Osteoblast (primary cell): Measurements from ENCODE around the gene DYRK4. TPM values are rescaled to one million over a fixed set of nuclear protein-coding genes. Genes with fewer than 3 reads are reported as not detected.

Experiments used
- DNase-seq: peaks from one replicate; pipeline ENCODE4 v3.0.0; 2011; ENCODE audit warnings: low spot score, mixed read lengths; ENCODE audit not compliant: insufficient read length; ENCODE audit errors: missing footprints
- H2AFZ ChIP-seq: 2 replicates; pipeline ENCODE4 v1.6.0; 2011; ENCODE audit warnings: mild to moderate bottlenecking, low read length
- H3K27ac ChIP-seq: 2 replicates; pipeline ENCODE4 v1.5.1; 2011; ENCODE audit warnings: mild to moderate bottlenecking, low read depth, low read length, moderate library complexity
- H3K27me3 ChIP-seq: 2 replicates; pipeline ENCODE4 v1.6.0; 2012; ENCODE audit warnings: mild to moderate bottlenecking, control low read depth, inconsistent platforms, low read length, moderate library complexity; ENCODE audit not compliant: insufficient read depth
- H3K36me3 ChIP-seq: 2 replicates; pipeline ENCODE4 v1.5.1; 2011; ENCODE audit warnings: mild to moderate bottlenecking, low read length, control low read depth, moderate library complexity; ENCODE audit not compliant: insufficient read depth
- H3K4me1 ChIP-seq: 2 replicates; pipeline ENCODE4 v1.5.1; 2011; ENCODE audit warnings: mild to moderate bottlenecking, low read length, control low read depth, moderate library complexity; ENCODE audit not compliant: insufficient read depth
- H3K4me2 ChIP-seq: 2 replicates; pipeline ENCODE4 v1.6.0; 2011; ENCODE audit warnings: mild to moderate bottlenecking, low read length; ENCODE audit not compliant: insufficient read depth
- H3K4me3 ChIP-seq: fragments of 200-600 bp; sonication (generic); 3 replicates; pipeline ENCODE4 v1.5.1; 2012; ENCODE audit warnings: mild to moderate bottlenecking, low read length, inconsistent platforms; ENCODE audit not compliant: insufficient read depth
- H3K79me2 ChIP-seq: 2 replicates; pipeline ENCODE4 v1.6.0; 2012; ENCODE audit warnings: mild to moderate bottlenecking, low read length, control low read depth, inconsistent platforms; ENCODE audit not compliant: insufficient read depth
- H3K9me3 ChIP-seq: 2 replicates; pipeline ENCODE4 v1.5.1; 2011; ENCODE audit warnings: low read depth, low read length, control low read depth
- H4K20me1 ChIP-seq: 2 replicates; pipeline ENCODE4 v1.6.0; 2012; ENCODE audit warnings: mild to moderate bottlenecking, low read length, control low read depth; ENCODE audit not compliant: insufficient read depth
- total RNA-seq: library from RNA; depleted of rRNA; stranded (reverse); fragments of >200 nt; gene quantifications from 2 replicates; pipeline ENCODE4 v1.2.3, GENCODE V29; 2012
- TF ChIP-seq, protein P1 (sequence below): IDR thresholded peaks from 2 replicates; pipeline ENCODE4 v1.5.1; 2011; ENCODE audit warnings: mild to moderate bottlenecking, low read depth, low read length, moderate library complexity; ENCODE audit errors: extremely low read depth

Gene DYRK4
- total RNA-seq, 1 donor = 27.1 TPM

DNA sequence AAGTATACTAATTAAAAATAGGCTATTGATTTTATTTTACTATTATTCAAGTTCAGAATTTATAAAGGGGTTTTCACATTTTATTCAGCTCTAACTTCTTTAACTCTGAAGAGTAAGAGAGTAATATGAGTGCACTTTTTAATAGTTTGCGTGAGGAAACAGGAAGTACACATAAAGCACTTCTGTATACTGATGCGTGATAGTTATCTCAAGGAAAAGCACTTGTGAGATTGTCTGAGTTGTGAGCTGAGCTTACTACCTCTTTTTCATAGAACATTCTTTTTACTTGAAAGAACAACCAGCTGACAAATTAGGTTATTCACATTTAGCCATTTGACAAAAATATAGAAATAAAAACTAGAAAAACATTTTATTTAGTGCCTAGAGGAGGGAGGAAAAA is 21.4 kb upstream of the DYRK4 start:
- Histone ChIP-seq H3K79me2 (peaks cover 50% of the 10 kb centered on the region), H3K27ac (no peak overlapping the region), H3K36me3 (peaks cover 5% of the 10 kb centered on the region), H3K4me1 (peaks cover 18% of the 10 kb centered on the region), H4K20me1 (no peaks in the 10 kb centered on the region), H3K4me2 (no peak overlapping the region), H2AFZ (no peak overlapping the region), H3K9me3 (no peaks in the 10 kb centered on the region), H3K27me3 (no peaks in the 10 kb centered on the region), H3K4me3 (no peak overlapping the region)
- no peak for DNase-seq
- TF ChIP-seq, protein P1, sequence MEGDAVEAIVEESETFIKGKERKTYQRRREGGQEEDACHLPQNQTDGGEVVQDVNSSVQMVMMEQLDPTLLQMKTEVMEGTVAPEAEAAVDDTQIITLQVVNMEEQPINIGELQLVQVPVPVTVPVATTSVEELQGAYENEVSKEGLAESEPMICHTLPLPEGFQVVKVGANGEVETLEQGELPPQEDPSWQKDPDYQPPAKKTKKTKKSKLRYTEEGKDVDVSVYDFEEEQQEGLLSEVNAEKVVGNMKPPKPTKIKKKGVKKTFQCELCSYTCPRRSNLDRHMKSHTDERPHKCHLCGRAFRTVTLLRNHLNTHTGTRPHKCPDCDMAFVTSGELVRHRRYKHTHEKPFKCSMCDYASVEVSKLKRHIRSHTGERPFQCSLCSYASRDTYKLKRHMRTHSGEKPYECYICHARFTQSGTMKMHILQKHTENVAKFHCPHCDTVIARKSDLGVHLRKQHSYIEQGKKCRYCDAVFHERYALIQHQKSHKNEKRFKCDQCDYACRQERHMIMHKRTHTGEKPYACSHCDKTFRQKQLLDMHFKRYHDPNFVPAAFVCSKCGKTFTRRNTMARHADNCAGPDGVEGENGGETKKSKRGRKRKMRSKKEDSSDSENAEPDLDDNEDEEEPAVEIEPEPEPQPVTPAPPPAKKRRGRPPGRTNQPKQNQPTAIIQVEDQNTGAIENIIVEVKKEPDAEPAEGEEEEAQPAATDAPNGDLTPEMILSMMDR = no peak

GRCh38 chr12:4545195-4545594 is 16.8 kb upstream of the DYRK4 start:
- no peak overlapping the region for H3K27ac ChIP-seq
- H3K4me3 ChIP-seq = no peak overlapping the region
- no peak overlapping the region for H3K4me2 ChIP-seq
- H3K36me3 ChIP-seq = peaks cover 5% of the 10 kb centered on the region
- no peaks in the 10 kb centered on the region for H3K9me3 ChIP-seq
- no peaks in the 10 kb centered on the region for H4K20me1 ChIP-seq
- peaks cover under 1% of the 10 kb centered on the region for H3K4me1 ChIP-seq
- no peak overlapping the region for H2AFZ ChIP-seq
- H3K79me2 ChIP-seq = peaks cover 10% of the 10 kb centered on the region
- no peak for DNase-seq
- TF ChIP-seq, protein P1 = no peak
- no peaks in the 10 kb centered on the region for H3K27me3 ChIP-seq

GRCh38 chr12:4552191-4552590 is 9.8 kb upstream of the DYRK4 start:
- Histone ChIP-seq H3K79me2 (no peaks in the 10 kb centered on the region), H4K20me1 (no peaks in the 10 kb centered on the region), H3K4me2 (no peak overlapping the region), H2AFZ (peak overlapping the region; percentile 25), H3K9me3 (no peaks in the 10 kb centered on the region), H3K36me3 (no peaks in the 10 kb centered on the region), H3K4me1 (no peaks in the 10 kb centered on the region), H3K4me3 (no peak overlapping the region), H3K27ac (no peak overlapping the region), H3K27me3 (no peaks in the 10 kb centered on the region)
- TF ChIP-seq, protein P1 = no peak
- DNase-seq = no peak

GRCh38 chr12:4553943-4554342 is 8.1 kb upstream of the DYRK4 start:
- Histone ChIP-seq H3K4me3 (no peak overlapping the region), H3K36me3 (peaks cover 3% of the 10 kb centered on the region), H3K27me3 (no peaks in the 10 kb centered on the region), H3K79me2 (no peaks in the 10 kb centered on the region), H2AFZ (no peak overlapping the region), H3K9me3 (no peaks in the 10 kb centered on the region), H3K4me1 (no peaks in the 10 kb centered on the region), H3K27ac (no peak overlapping the region), H3K4me2 (no peak overlapping the region), H4K20me1 (no peaks in the 10 kb centered on the region)
- no peak for DNase-seq
- TF ChIP-seq, protein P1 = no peak
